Measurements from ENCODE around the gene PCSK9.

Gene PCSK9

DNA sequence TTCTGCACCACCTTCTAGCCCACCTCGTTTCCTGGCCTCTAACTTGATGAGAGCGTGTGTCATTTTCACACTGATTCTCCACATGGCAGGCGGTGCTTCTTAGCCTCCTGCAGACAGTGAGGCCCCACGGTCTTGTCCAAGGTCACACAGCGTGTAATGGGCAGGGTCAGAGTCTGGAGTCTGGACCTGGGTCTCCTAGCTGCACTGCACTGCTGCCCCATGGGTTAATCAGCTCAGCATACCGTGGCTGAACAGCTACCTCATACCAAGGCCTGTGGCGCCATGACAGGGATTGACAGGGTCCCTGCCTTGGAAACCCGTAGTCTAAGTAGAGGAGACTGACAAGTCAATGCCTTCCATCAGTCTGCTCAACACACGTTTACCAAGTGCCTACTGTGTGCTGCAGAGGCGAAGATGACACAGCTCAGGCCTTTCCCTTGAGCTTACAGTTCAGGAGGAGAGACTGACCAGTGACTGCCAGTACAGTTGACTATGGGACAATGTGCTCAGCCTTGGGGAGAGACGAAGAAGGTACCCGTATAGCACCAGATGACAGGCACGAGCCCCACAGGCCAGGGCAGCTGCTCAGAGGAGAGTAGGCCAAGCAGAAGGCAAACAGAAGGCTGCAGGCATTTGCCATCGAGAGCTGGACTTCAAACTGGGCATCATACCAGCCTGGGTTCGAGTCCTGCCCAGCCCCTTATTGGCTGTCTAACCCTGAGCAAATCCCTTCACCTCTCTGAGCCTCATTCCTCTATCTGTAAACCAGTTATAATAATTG, 5.5 kb downstream of the PCSK9 start:
- DNase-seq (ENCODE audit: low spot score), result no peak
- Mint-ChIP-seq H3K4me3 (no peak overlapping the region), H3K4me1 (ENCODE audit: low read depth) (no peaks in the 10 kb centered on the region), H3K27me3 (ENCODE audit: low read depth) (peaks cover 29% of the 10 kb centered on the region), H3K9me3 (no peaks in the 10 kb centered on the region), H3K36me3 (ENCODE audit: low read depth) (no peaks in the 10 kb centered on the region), H3K27ac (no peak overlapping the region)

DNA sequence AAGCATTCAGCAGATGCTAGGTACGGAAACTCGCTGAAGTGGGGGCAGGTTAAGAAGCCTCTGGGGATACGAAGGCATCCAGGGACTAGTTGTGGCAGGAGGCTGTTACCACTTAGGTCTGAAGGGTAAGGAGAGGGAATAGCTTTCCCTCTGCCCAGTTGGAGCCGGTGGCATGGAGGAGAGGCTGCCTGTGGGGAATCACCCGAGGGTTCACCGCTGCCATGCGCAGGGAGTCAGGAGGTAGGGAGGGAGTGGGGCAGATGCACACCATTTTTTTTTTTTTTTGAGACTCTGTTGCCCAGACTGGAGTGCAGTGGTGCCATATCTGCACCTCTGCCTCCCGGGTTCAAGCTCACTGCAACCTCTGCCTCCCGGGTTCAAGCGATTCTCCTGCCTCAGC, 6.1 kb downstream of the PCSK9 start:
- Mint-ChIP-seq H3K36me3 (ENCODE audit: low read depth) (no peaks in the 10 kb centered on the region), H3K4me1 (ENCODE audit: low read depth) (no peaks in the 10 kb centered on the region), H3K9me3 (no peaks in the 10 kb centered on the region)

GRCh38 chr1:55046871-55047270, 7.5 kb downstream of the PCSK9 start:
- peaks cover 9% of the 10 kb centered on the region for H3K27me3 Mint-ChIP-seq (ENCODE audit: low read depth)
- H3K4me1 Mint-ChIP-seq (ENCODE audit: low read depth), result no peaks in the 10 kb centered on the region
- DNase-seq (ENCODE audit: low spot score), result no peak
- H3K27ac Mint-ChIP-seq, result no peak overlapping the region
- no peak overlapping the region for H3K4me3 Mint-ChIP-seq
- no peaks in the 10 kb centered on the region for H3K9me3 Mint-ChIP-seq
- H3K36me3 Mint-ChIP-seq (ENCODE audit: low read depth), result no peaks in the 10 kb centered on the region

More for the DNA sequence above, 6.1 kb downstream of the PCSK9 start:
- Mint-ChIP-seq H3K4me3 (no peak overlapping the region), H3K27ac (no peak overlapping the region), H3K27me3 (ENCODE audit: low read depth) (peaks cover 23% of the 10 kb centered on the region)
- no peak for DNase-seq (ENCODE audit: low spot score)

DNA sequence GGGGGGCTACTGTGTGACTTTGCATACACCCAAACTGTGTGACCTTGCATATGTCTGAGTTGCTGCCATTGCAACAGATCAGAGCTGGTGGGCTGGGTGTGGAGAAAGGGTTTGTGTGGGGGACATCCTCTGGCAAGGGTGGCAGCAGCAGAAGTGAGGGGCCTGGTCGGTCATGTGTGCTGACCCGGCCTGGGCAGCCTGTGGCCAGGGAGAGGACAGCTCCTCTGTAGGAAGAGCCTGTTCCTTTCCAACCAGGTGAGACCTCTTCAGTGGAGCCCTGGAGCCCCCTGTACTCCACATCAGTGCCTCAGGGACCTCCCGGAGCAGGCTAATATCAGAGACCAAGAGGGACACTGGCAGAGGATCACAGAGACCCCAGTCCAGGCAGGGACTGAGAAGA, 8.3 kb downstream of the PCSK9 start:
- Mint-ChIP-seq H3K9me3 (no peaks in the 10 kb centered on the region), H3K4me1 (ENCODE audit: low read depth) (no peaks in the 10 kb centered on the region), H3K36me3 (ENCODE audit: low read depth) (no peaks in the 10 kb centered on the region), H3K4me3 (no peak overlapping the region), H3K27ac (no peak overlapping the region), H3K27me3 (ENCODE audit: low read depth) (peaks cover 3% of the 10 kb centered on the region)
- DNase-seq (ENCODE audit: low spot score), result no peak

GRCh38 chr1:55048453-55049270, 9.3 kb downstream of the PCSK9 start:
- Mint-ChIP-seq H3K4me3 (no peak overlapping the region), H3K9me3 (no peaks in the 10 kb centered on the region), H3K36me3 (ENCODE audit: low read depth) (no peaks in the 10 kb centered on the region), H3K4me1 (ENCODE audit: low read depth) (no peaks in the 10 kb centered on the region), H3K27ac (no peak overlapping the region), H3K27me3 (ENCODE audit: low read depth) (no peaks in the 10 kb centered on the region)
- no peak for DNase-seq (ENCODE audit: low spot score)

GRCh38 chr1:55049271-55049913, 10.0 kb downstream of the PCSK9 start:
- Mint-ChIP-seq H3K4me3 (no peak overlapping the region), H3K4me1 (ENCODE audit: low read depth) (no peaks in the 10 kb centered on the region), H3K27me3 (ENCODE audit: low read depth) (no peaks in the 10 kb centered on the region), H3K9me3 (no peaks in the 10 kb centered on the region), H3K36me3 (ENCODE audit: low read depth) (no peaks in the 10 kb centered on the region), H3K27ac (no peak overlapping the region)
- no peak for DNase-seq (ENCODE audit: low spot score)

DNA sequence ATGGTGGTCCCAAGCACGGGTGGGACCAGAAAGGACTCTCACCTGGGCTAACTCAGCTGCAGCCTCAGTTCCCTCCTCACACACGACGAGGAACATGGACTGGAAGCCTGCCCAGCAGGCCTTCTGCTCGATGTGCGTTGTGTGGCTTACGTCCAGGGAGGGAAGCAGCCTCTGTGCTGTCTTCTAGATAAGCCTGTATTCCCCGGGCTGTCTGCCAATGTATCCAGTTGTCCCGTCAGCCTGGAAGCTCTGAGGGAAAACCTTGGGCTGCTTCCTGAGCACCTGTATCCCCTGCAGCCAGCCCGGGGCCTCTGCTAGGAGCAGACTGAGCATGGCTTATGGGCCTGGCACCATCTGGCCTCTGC, 10.5 kb downstream of the PCSK9 start:
- Mint-ChIP-seq H3K9me3 (no peaks in the 10 kb centered on the region), H3K27me3 (ENCODE audit: low read depth) (no peaks in the 10 kb centered on the region), H3K36me3 (ENCODE audit: low read depth) (no peaks in the 10 kb centered on the region), H3K27ac (no peak overlapping the region), H3K4me1 (ENCODE audit: low read depth) (no peaks in the 10 kb centered on the region), H3K4me3 (no peak overlapping the region)
- DNase-seq (ENCODE audit: low spot score), result no peak

- Mint-ChIP-seq H3K36me3 (ENCODE audit: low read depth) (no peaks in the 10 kb centered on the region), H3K27me3 (ENCODE audit: low read depth) (no peaks in the 10 kb centered on the region), H3K9me3 (no peaks in the 10 kb centered on the region), H3K27ac (no peak overlapping the region), H3K4me1 (ENCODE audit: low read depth) (no peaks in the 10 kb centered on the region), H3K4me3 (no peak overlapping the region)
- DNase-seq (ENCODE audit: low spot score), result no peak
These were observed 10.9 kb downstream of the PCSK9 start for GRCh38 chr1:55050283-55050682.

- Mint-ChIP-seq H3K36me3 (ENCODE audit: low read depth) (no peaks in the 10 kb centered on the region), H3K27ac (no peak overlapping the region), H3K27me3 (ENCODE audit: low read depth) (no peaks in the 10 kb centered on the region), H3K9me3 (no peaks in the 10 kb centered on the region), H3K4me1 (ENCODE audit: low read depth) (no peaks in the 10 kb centered on the region), H3K4me3 (no peak overlapping the region)
- no peak for DNase-seq (ENCODE audit: low spot score)
These were observed 11.8 kb downstream of the PCSK9 start for GRCh38 chr1:55051169-55051568.

GRCh38 chr1:55051621-55052020, 12.3 kb downstream of the PCSK9 start:
- Mint-ChIP-seq H3K4me1 (ENCODE audit: low read depth) (no peaks in the 10 kb centered on the region), H3K36me3 (ENCODE audit: low read depth) (no peaks in the 10 kb centered on the region), H3K9me3 (no peaks in the 10 kb centered on the region), H3K4me3 (no peak overlapping the region), H3K27ac (no peak overlapping the region), H3K27me3 (ENCODE audit: low read depth) (no peaks in the 10 kb centered on the region)
- DNase-seq (ENCODE audit: low spot score), result no peak

DNA sequence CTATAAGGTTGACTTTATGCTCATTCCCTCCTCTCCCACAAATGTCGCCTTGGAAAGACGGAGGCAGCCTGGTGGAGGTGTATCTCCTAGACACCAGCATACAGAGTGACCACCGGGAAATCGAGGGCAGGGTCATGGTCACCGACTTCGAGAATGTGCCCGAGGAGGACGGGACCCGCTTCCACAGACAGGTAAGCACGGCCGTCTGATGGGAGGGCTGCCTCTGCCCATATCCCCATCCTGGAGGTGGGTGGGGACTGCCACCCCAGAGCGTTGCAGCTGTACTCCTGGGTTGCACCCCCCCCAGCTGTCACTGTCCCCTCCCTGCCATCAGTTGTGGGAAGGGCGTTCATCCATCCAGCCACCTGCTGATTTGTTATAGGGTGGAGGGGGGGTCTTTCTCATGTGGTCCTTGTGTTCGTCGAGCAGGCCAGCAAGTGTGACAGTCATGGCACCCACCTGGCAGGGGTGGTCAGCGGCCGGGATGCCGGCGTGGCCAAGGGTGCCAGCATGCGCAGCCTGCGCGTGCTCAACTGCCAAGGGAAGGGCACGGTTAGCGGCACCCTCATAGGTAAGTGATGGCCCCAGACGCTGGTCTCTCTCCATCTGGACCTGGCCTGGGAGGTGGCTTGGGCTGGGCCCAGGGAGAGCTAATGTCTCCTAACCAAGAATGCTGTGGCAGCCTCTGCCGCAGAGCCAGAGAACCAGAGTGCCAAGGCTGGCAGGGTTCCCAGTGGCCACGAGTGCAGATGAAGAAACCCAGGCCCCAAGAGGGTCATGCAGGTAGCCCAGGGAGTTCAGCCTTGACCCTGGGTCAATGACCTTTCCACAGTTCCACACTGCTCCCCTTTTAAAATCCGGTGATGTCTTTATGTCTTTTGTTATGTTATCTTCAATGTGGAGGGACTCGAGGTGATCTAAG, 13.1 kb downstream of the PCSK9 start:
- H3K27me3 Mint-ChIP-seq (ENCODE audit: low read depth), result no peaks in the 10 kb centered on the region
- H3K9me3 Mint-ChIP-seq, result no peaks in the 10 kb centered on the region
- no peak overlapping the region for H3K27ac Mint-ChIP-seq
- H3K4me3 Mint-ChIP-seq, result no peak overlapping the region
- DNase-seq (ENCODE audit: low spot score), result no peak
- H3K4me1 Mint-ChIP-seq (ENCODE audit: low read depth), result no peaks in the 10 kb centered on the region
- H3K36me3 Mint-ChIP-seq (ENCODE audit: low read depth), result no peaks in the 10 kb centered on the region

- no peak for DNase-seq (ENCODE audit: low spot score)
- no peaks in the 10 kb centered on the region for H3K4me1 Mint-ChIP-seq (ENCODE audit: low read depth)
- no peak overlapping the region for H3K4me3 Mint-ChIP-seq
- H3K36me3 Mint-ChIP-seq (ENCODE audit: low read depth), result no peaks in the 10 kb centered on the region
- no peaks in the 10 kb centered on the region for H3K9me3 Mint-ChIP-seq
- no peaks in the 10 kb centered on the region for H3K27me3 Mint-ChIP-seq (ENCODE audit: low read depth)
- H3K27ac Mint-ChIP-seq, result no peak overlapping the region
These were observed 14.1 kb downstream of the PCSK9 start for GRCh38 chr1:55053265-55053954.

DNA sequence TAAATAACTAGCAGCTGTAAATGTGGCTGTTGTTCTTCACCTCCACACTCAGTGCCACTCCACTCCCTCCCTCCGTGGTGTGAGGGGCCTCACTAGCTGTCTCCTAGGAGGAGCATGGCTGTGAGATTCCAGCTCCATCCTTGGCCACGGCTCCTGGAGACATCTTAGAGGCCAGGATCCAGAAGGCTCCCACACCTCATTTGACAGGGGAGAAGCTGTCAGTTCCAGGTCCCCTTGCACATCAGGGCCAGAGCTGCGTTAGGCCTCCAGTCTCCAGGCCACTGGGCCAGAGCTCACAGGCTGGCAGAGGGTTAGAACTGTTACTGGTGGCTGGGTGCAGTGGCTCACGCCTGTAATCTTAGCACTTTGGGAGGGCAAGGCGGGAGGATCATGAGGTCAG, 15.0 kb downstream of the PCSK9 start:
- Mint-ChIP-seq H3K27me3 (ENCODE audit: low read depth) (no peaks in the 10 kb centered on the region), H3K9me3 (no peaks in the 10 kb centered on the region), H3K4me3 (no peak overlapping the region), H3K27ac (no peak overlapping the region), H3K4me1 (ENCODE audit: low read depth) (no peaks in the 10 kb centered on the region), H3K36me3 (ENCODE audit: low read depth) (no peaks in the 10 kb centered on the region)
- no peak for DNase-seq (ENCODE audit: low spot score)
